CD4-positive, alpha-beta T cell (primary cell): ENCODE data around the gene ENG. TPM values are rescaled to one million over a fixed set of nuclear protein-coding genes. Genes with fewer than 3 reads are reported as not detected.

ENCODE experiments used
- ATAC-seq: fragments of 200-7000 bp; cut with Tn5 transposase; one replicate; pipeline ENCODE4 v1.10.0; 2022; ENCODE audit warnings: mild to moderate bottlenecking; ENCODE audit not compliant: poor library complexity
- CTCF ChIA-PET: fragments of 350-600 bp; sonication (Branson Sonifier 250); formaldehyde crosslinking; loops from one replicate; lab custom pipeline; 2021; ENCODE audit warnings: antibody characterized with exemption, inconsistent platforms; lab: Charles Lee
- POLR2A ChIA-PET: fragments of 350-600 bp; sonication (Branson Sonifier 250); formaldehyde crosslinking; loops from one replicate; lab custom pipeline; 2021; ENCODE audit warnings: antibody characterized with exemption, inconsistent platforms; lab: Charles Lee
- DNase-seq, 14 experiments: peaks; one replicate each; pipeline ENCODE4 v3.0.0-alpha.2; 2013 to 2020; ENCODE audit warnings: mixed read lengths in 2 of 14
- H3K27ac ChIP-seq, 2 donors: one replicate each; pipeline versions ENCODE4 v1.5.1 to v1.7.0; 2013; ENCODE audit warnings: low read length in 2 of 2, low read depth in 1 of 2, mild to moderate bottlenecking in 1 of 2
- H3K27me3 ChIP-seq, 2 experiments: 1 replicate in 1 of 2; 2 replicates in 1 of 2; pipeline versions ENCODE4 v1.6.1 to v1.7.0; 2013; ENCODE audit warnings: low read length in 2 of 2, control low read depth in 1 of 2, mild to moderate bottlenecking in 1 of 2, moderate library complexity in 1 of 2; ENCODE audit not compliant: insufficient read depth in 2 of 2, control insufficient read depth in 1 of 2
- H3K36me3 ChIP-seq: one replicate; pipeline ENCODE4 v1.6.1; 2013; ENCODE audit warnings: low read length, control low read depth; ENCODE audit not compliant: insufficient read depth
- H3K4me1 ChIP-seq: one replicate; pipeline ENCODE4 v1.6.1; 2013; ENCODE audit warnings: low read length, control low read depth; ENCODE audit not compliant: insufficient read depth
- H3K4me3 ChIP-seq: one replicate; pipeline ENCODE4 v1.5.1; 2013; ENCODE audit warnings: mild to moderate bottlenecking, low read length, moderate library complexity
- H3K9me3 ChIP-seq, 2 experiments: 1 replicate in 1 of 2; 2 replicates in 1 of 2; pipeline versions ENCODE4 v1.6.1 to v1.7.0; 2013; ENCODE audit warnings: low read length in 2 of 2, mild to moderate bottlenecking in 2 of 2, control low read depth in 1 of 2, moderate library complexity in 1 of 2; ENCODE audit not compliant: control insufficient read depth in 1 of 2, insufficient read depth in 1 of 2
- H3K27ac Mint-ChIP-seq: one replicate; pipeline ENCODE4 v1.8.0; 2020; ENCODE audit warnings: mixed read lengths
- H3K27me3 Mint-ChIP-seq: one replicate; pipeline ENCODE4 v1.8.0; 2021; ENCODE audit warnings: mixed read lengths
- H3K36me3 Mint-ChIP-seq: one replicate; pipeline ENCODE4 v1.8.0; 2021; ENCODE audit warnings: low read depth, mixed read lengths
- H3K4me1 Mint-ChIP-seq: one replicate; pipeline ENCODE4 v1.8.0; 2021; ENCODE audit warnings: low read depth, mixed read lengths
- H3K4me3 Mint-ChIP-seq: one replicate; pipeline ENCODE4 v1.8.0; 2020; ENCODE audit warnings: mild to moderate bottlenecking, mixed read lengths
- H3K9me3 Mint-ChIP-seq: one replicate; pipeline ENCODE4 v1.8.0; 2020; ENCODE audit warnings: mixed read lengths
- intact Hi-C, 2 experiments: fragments of 100-400 bp; cut with DNase I in 1 of 2; cut with micrococcal nuclease in 1 of 2; formaldehyde crosslinking; loops; one replicate each; pipeline versions ENCODE4 v1.15.1 to v1.9.0; 2023 to 2025; cut with DNase I, micrococcal nuclease
- total RNA-seq, 174 experiments: library from RNA in 2 of 174; stranded (reverse) in 2 of 174; gene quantifications; one replicate each; pipeline ENCODE4 v1.2.3 and lab custom pipeline; 2021 to 2026
- TF ChIP-seq, protein P1 (sequence below): fragments of 200-600 bp; IDR thresholded peaks from one replicate; pipeline ENCODE4 v1.8.0; 2022; ENCODE audit warnings: antibody characterized with exemption, mild to moderate bottlenecking

ENG gene
- total RNA-seq, 2 experiments from 2014 or later: 2.5 to 2.6 TPM

DNA sequence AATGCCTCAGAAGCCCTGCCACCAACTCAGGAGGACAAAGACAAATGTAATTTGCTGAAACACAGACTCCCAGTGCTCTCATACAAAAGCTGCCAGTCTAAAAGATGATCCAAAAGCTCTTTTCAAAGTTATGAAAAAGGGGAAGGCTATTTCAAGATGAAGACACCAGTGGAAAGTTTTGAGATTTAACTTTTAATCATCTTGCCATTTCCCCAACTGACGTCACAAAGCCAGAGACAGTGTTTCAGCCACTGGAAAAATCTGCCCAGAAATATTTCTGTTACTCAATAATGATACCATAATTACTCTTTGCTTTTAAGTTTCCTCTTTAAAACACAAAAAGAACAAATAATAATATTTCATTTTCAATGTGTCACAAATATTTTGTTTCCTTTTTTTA, 20.9 kb downstream of the ENG start:
- POLR2A ChIA-PET: interaction anchor here (0.5 kb wide), 1 partner anchor 210 kb away, joined by 3 read pairs; no protein-coding TSS in a partner anchor
- no peak overlapping the region for H3K27ac Mint-ChIP-seq
- Histone ChIP-seq H3K4me1 (peaks cover 10% of the 10 kb centered on the region), H3K4me3 (no peak overlapping the region), H3K27me3 (no peaks in the 10 kb centered on the region), H3K9me3 (no peaks in the 10 kb centered on the region), H3K27ac (no peak overlapping the region), H3K36me3 (no peaks in the 10 kb centered on the region)
- CTCF ChIA-PET: interaction anchor here (2.1 kb wide), 1 partner anchor 36 kb away, joined by 6 read pairs; no protein-coding TSS in a partner anchor
- TF ChIP-seq, protein P1, sequence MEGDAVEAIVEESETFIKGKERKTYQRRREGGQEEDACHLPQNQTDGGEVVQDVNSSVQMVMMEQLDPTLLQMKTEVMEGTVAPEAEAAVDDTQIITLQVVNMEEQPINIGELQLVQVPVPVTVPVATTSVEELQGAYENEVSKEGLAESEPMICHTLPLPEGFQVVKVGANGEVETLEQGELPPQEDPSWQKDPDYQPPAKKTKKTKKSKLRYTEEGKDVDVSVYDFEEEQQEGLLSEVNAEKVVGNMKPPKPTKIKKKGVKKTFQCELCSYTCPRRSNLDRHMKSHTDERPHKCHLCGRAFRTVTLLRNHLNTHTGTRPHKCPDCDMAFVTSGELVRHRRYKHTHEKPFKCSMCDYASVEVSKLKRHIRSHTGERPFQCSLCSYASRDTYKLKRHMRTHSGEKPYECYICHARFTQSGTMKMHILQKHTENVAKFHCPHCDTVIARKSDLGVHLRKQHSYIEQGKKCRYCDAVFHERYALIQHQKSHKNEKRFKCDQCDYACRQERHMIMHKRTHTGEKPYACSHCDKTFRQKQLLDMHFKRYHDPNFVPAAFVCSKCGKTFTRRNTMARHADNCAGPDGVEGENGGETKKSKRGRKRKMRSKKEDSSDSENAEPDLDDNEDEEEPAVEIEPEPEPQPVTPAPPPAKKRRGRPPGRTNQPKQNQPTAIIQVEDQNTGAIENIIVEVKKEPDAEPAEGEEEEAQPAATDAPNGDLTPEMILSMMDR: no peak
- DNase-seq (peak in 2 of 14 experiments; percentile 54 to 58), ATAC-seq (no peak)
- H3K36me3 Mint-ChIP-seq: no peaks in the 10 kb centered on the region
- peaks cover 5% of the 10 kb centered on the region for H3K4me1 Mint-ChIP-seq
- H3K4me3 Mint-ChIP-seq: no peak overlapping the region
- no peaks in the 10 kb centered on the region for H3K9me3 Mint-ChIP-seq
- intact Hi-C loops: no loop called here
- H3K27me3 Mint-ChIP-seq: no peaks in the 10 kb centered on the region

DNA sequence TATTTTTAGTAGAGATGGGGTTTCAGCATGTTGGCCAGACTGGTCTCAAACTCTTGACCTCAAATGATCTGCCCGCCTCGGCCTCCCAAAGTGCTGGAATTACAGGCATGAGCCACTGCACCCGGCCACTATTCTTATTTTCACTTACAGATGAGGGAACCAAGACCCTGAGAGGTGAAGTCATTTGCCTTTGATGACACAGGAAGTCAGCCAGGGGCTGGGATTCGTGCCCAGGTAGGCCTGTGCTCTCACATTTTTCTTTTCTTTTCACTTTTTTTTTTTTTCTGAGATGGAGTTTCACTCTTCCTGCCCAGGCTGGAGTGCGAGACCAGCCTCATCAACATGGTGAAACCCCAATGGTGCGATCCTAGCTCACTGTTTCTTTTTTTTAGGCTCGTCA, 22.2 kb downstream of the ENG start:
- H3K27me3 Mint-ChIP-seq: no peaks in the 10 kb centered on the region
- no peak overlapping the region for H3K27ac Mint-ChIP-seq
- intact Hi-C loops: no loop called here
- Histone ChIP-seq H3K4me1 (peaks cover 10% of the 10 kb centered on the region), H3K36me3 (no peaks in the 10 kb centered on the region), H3K4me3 (no peak overlapping the region), H3K9me3 (no peaks in the 10 kb centered on the region), H3K27me3 (no peaks in the 10 kb centered on the region), H3K27ac (no peak overlapping the region)
- TF ChIP-seq, protein P1: no peak
- ChIA-PET POLR2A (interaction anchor here (0.7 kb wide), 1 partner anchor 28 kb away, joined by 3 read pairs; no protein-coding TSS in a partner anchor), CTCF (interaction anchor here (0.7 to 2.1 kb wide), 3 partner anchors 23 to 38 kb away, joined by 3 to 6 read pairs (median 3); no protein-coding TSS in a partner anchor)
- H3K36me3 Mint-ChIP-seq: no peaks in the 10 kb centered on the region
- ATAC-seq: peak; percentile 64
- peak in 1 of 14 experiments; percentile 50 for DNase-seq
- H3K4me1 Mint-ChIP-seq: peaks cover 5% of the 10 kb centered on the region
- no peaks in the 10 kb centered on the region for H3K9me3 Mint-ChIP-seq
- H3K4me3 Mint-ChIP-seq: no peak overlapping the region

DNA sequence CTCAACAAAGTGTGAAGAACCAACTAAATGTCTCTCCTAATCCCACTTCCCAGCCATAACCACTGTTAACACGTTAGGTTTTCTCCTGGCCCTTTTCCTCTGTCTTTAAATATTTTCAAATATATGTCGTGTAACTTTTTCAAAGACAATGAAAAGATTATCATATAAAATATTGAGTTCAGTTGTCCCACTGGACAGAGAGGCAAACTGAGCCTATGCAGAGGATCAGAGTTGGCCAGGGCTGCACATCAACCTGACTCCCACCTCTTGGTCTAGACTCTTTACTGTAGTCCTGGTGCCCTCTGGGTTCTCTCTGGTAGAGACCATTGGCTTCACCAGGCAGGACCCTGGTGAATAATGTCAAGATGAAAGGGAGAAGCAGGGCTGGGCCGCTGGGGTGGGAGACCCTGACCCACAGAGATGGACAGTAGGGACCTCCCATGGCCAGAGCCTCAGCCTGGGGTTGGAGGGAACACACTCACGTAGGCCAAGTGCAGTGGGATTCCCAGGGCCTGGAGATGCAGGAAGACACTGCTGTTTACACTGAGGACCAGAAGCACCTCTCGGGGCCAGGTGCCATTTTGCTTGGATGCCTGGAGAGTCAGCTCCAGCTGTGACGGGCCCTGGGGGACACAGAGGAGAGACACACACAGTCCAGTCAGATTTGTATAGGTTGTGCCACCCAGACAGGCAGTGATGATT, 25.1 kb downstream of the ENG start:
- ChIA-PET POLR2A (no interaction called here), CTCF (no interaction called here)
- Mint-ChIP-seq H3K27me3 (no peaks in the 10 kb centered on the region), H3K4me1 (peaks cover 5% of the 10 kb centered on the region), H3K27ac (no peak overlapping the region), H3K36me3 (no peaks in the 10 kb centered on the region), H3K4me3 (no peak overlapping the region), H3K9me3 (no peaks in the 10 kb centered on the region)
- TF ChIP-seq, protein P1: no peak
- H3K27me3 ChIP-seq: no peaks in the 10 kb centered on the region
- ATAC-seq (no peak), DNase-seq (no peak)
- intact Hi-C loops: no loop called here
- H3K27ac ChIP-seq: no peak overlapping the region
- H3K9me3 ChIP-seq: no peaks in the 10 kb centered on the region
- H3K4me3 ChIP-seq: no peak overlapping the region
- peaks cover 4% of the 10 kb centered on the region for H3K4me1 ChIP-seq
- peaks cover 5% of the 10 kb centered on the region for H3K36me3 ChIP-seq
